Articular chondrocyte of knee joint (primary cell): Measurements from ENCODE around the gene TNFRSF9. TPM values are rescaled to one million over a fixed set of nuclear protein-coding genes. Genes with fewer than 3 reads are reported as not detected.

Experiments used
- small RNA-seq: library from RNA; depleted of rRNA; stranded (forward); fragments of <200 nt; gene quantifications from one replicate; pipeline ENCODE3, GENCODE V24; 2012
- total RNA-seq: library from RNA; depleted of rRNA; stranded (reverse); fragments of >200 nt; gene quantifications from 2 replicates; pipeline ENCODE4 v1.2.3, GENCODE V29; 2012

Gene TNFRSF9
- 0.13 and 0.65 TPM in 2 replicates for total RNA-seq

GRCh38 chr1:7940745-7941436 lies at the start of gene TNFRSF9:
TNFRSF9 (minus strand) TSS chr1:7940839; CDS start chr1:7939994, 845 bp downstream.

GRCh38 chr1:7961216-7962013 lies 20.8 kb upstream of the TNFRSF9 start, which contains the start of gene PARK7:
PARK7 (plus strand) TSS chr1:7961711; CDS start chr1:7962786, 1,075 bp downstream.

Small RNA genes within 50 kb of the gene (small RNA-seq; reads per million reads assigned to genes)
- not detected for gene RF00019

Other genes starting within 250 kb of the TNFRSF9 start
- gene VAMP3, start 169.5 kb downstream of the TNFRSF9 start, total RNA-seq: 154 and 201 TPM in 2 replicates
- gene PER3, start 156.5 kb downstream of the TNFRSF9 start, total RNA-seq: 15.3 and 18.7 TPM in 2 replicates
- 0.11 TPM in 1 of 2 replicates, not detected in the other for gene UTS2, start 87.8 kb downstream of the TNFRSF9 start, total RNA-seq
- gene PARK7, start 20.9 kb upstream of the TNFRSF9 start, total RNA-seq: 234 and 254 TPM in 2 replicates
- 96.4 and 120 TPM in 2 replicates for gene ERRFI1, start 85.5 kb upstream of the TNFRSF9 start, total RNA-seq